Measurements from ENCODE around the gene RERE. TPM values are rescaled to one million over a fixed set of nuclear protein-coding genes. Genes with fewer than 3 reads are reported as not detected.

RERE gene
- total RNA-seq, 1 experiment from 2014 or later, result 40.6 TPM

GRCh38 chr1:8343464-8344001 is 473.9 kb downstream of the RERE start (continued):
- TF ChIP-seq RAD21 (IDR thresholded peaks at IDR 0.05; ENCODE audit: low read depth), result peak; percentile 8; the same call in 1 of the 2 replicates
- peak; percentile 69 for TF ChIP-seq JUND (IDR thresholded peaks at IDR 0.05)
- no peak for TF ChIP-seq POLR2A (IDR thresholded peaks at IDR 0.05; ENCODE audit: borderline replicate concordance, extremely low read depth, insufficient read depth, insufficient read length)
- TF ChIP-seq, protein P1, sequence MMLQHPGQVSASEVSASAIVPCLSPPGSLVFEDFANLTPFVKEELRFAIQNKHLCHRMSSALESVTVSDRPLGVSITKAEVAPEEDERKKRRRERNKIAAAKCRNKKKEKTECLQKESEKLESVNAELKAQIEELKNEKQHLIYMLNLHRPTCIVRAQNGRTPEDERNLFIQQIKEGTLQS (IDR thresholded peaks at IDR 0.05), result no peak
- no peak for TF ChIP-seq SRF (IDR thresholded peaks at IDR 0.05; ENCODE audit: low read depth)
- TF ChIP-seq ZBTB33 (IDR thresholded peaks at IDR 0.05; ENCODE audit: extremely low read depth, insufficient replicate concordance, low read length), result no peak
- 0 out of 2 replicates have a peak, but pooled peaks have one; percentile 15 for TF ChIP-seq ZFX (IDR thresholded peaks at IDR 0.05)
- peak; percentile 80 for TF ChIP-seq FOSL1 (IDR thresholded peaks at IDR 0.05; ENCODE audit: low read depth)
- no peak for TF ChIP-seq SIN3A (IDR thresholded peaks at IDR 0.05; ENCODE audit: low read depth)
- TF ChIP-seq ZNF274 (IDR thresholded peaks at IDR 0.05; ENCODE audit: low read depth, low read length), result no peak
- peak; percentile 56; the same call in 1 of the 2 replicates for TF ChIP-seq SP1 (IDR thresholded peaks at IDR 0.05; ENCODE audit: low read depth)
- TF ChIP-seq ELF1 (IDR thresholded peaks at IDR 0.05; ENCODE audit: borderline replicate concordance, low read depth), result no peak

DNA sequence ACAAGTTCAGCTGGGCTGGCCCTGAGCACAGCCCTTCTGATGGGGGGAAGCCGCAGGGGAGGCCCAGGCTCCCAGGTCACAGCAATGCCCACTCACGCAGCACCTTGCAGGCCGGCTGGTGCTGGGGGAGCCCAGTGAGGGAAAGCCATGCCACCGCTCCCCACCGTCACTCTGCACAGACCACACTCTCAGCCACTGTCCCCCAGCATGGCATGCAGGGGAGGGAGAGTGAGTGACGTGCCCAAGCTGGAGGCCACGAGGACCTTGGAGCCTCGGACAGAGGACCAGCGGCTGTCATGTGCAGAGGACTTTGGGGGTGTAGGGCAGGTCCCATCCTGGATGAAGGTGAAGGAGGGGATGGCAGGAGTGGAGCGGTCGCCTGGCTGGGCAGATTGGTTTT is 474.4 kb downstream of the RERE start:
- Histone ChIP-seq H2AFZ (ENCODE audit: low read depth, low read length, poor library complexity, severe bottlenecking) (no peak overlapping the region), H3K4me2 (ENCODE audit: low read length) (peak overlapping the region; percentile 75), H3K9ac (ENCODE audit: low read length) (peak overlapping the region; percentile 58), H3K9me3 (ENCODE audit: control insufficient read depth in 1 of 2, insufficient read depth in 1 of 2, low read depth in 1 of 2, low read length in 2 of 2) (no peaks in the 10 kb centered on the region), H3K4me1 (ENCODE audit: control insufficient read depth in 1 of 2, insufficient read depth in 2 of 2, low read length in 2 of 2) (peaks cover 14 to 28% of the 10 kb centered on the region in 2 experiments), H3K27me3 (ENCODE audit: insufficient read depth, low read length) (no peaks in the 10 kb centered on the region), H4K20me1 (ENCODE audit: insufficient read depth) (no peaks in the 10 kb centered on the region), H3K27ac (ENCODE audit: low read depth, low read length) (peak overlapping the region; percentile 53), H3K9me2 (ENCODE audit: insufficient read depth) (0 out of 2 replicates have a peak, but pooled peaks cover 3% of the 10 kb centered on the region), H3K36me3 (ENCODE audit: control insufficient read depth in 1 of 2, insufficient read depth in 2 of 2, low read length in 2 of 2) (peaks cover 0 to 3% of the 10 kb centered on the region in 2 experiments; a peak in 1 of 4 replicates), H3K79me2 (ENCODE audit: insufficient read depth, low read length) (no peaks in the 10 kb centered on the region), H3K4me3 (replicated peaks in 1 of 2; ENCODE audit: low read depth in 1 of 2, low read length in 2 of 2) (peak overlapping the region in 1 of 2 experiments; percentile 42; a peak in 1 of 4 replicates)
- peak; percentile 52 for ATAC-seq
- no TSS peak for BruUV-seq (replicated peaks)
- intact Hi-C loops (cut with micrococcal nuclease), result no loop called here
- DNase-seq (ENCODE audit: low read depth, low spot score), result no peak
- RAD21 ChIA-PET (ENCODE audit: low non-redundant PET in 1 of 2, low total read pairs in 2 of 2, uncharacterized antibody in 2 of 2, unreplicated experiment in 2 of 2), result interaction anchor here in 1 of 2 experiments (1.0 kb wide), 1 partner anchor 29 kb away, joined by 4 read pairs; no protein-coding TSS in a partner anchor
- POLR2A ChIA-PET, result interaction anchor here (0.6 to 1.2 kb wide), 4 partner anchors 122 to 381 kb away, joined by 3 to 5 read pairs (median 4); partner anchors contain the start of gene PARK7
- CTCF ChIA-PET, result interaction anchor here (1.0 to 1.1 kb wide), 2 partner anchors 328 to 368 kb away, joined by 5 read pairs; no protein-coding TSS in a partner anchor
- no peak for TF ChIP-seq FOSL1 (IDR thresholded peaks at IDR 0.05; ENCODE audit: low read depth)
- no peak for TF ChIP-seq SIN3A (IDR thresholded peaks at IDR 0.05; ENCODE audit: low read depth)
- TF ChIP-seq CTCF (IDR thresholded peaks at IDR 0.05 in 2 of 3, conservative IDR thresholded peaks at IDR 0.05 in 1 of 3; ENCODE audit: borderline replicate concordance in 1 of 3, insufficient read depth in 1 of 3, low read depth in 2 of 3, low read length in 2 of 3), result no peak
- TF ChIP-seq YY1 (IDR thresholded peaks at IDR 0.05; ENCODE audit: extremely low read depth, insufficient replicate concordance, low read depth, low read length), result no peak
- TF ChIP-seq RAD21 (IDR thresholded peaks at IDR 0.05; ENCODE audit: low read depth), result no peak
- no peak for TF ChIP-seq JUND (IDR thresholded peaks at IDR 0.05)
- no peak for TF ChIP-seq ELF1 (IDR thresholded peaks at IDR 0.05; ENCODE audit: borderline replicate concordance, low read depth)
- no peak for TF ChIP-seq POLR2AphosphoS5 (IDR thresholded peaks at IDR 0.05; ENCODE audit: low read depth, low read length)
- TF ChIP-seq TCF7L2 (IDR thresholded peaks at IDR 0.05; ENCODE audit: borderline replicate concordance, extremely low read depth, insufficient read depth, insufficient read length), result no peak
- no peak for TF ChIP-seq POLR2A (IDR thresholded peaks at IDR 0.05; ENCODE audit: borderline replicate concordance, extremely low read depth, insufficient read depth, insufficient read length)
- no peak for TF ChIP-seq EZH2phosphoT487 (IDR thresholded peaks at IDR 0.05; ENCODE audit: borderline replicate concordance)
